H7 (cell line): ENCODE measurements around the gene GRIN1. TPM values are rescaled to one million over a fixed set of nuclear protein-coding genes. Genes with fewer than 3 reads are reported as not detected.
A peak's percentile ranks its signal among the peaks of the same experiment; 100 is the strongest.
"Not testable (repeated sequence)": the region's sequence is repeated elsewhere in the genome, so short reads cannot be mapped to it uniquely, and the experiment has no call there.

ENCODE experiments used
- DNase-seq: peaks from one replicate; pipeline ENCODE4 v3.0.0; 2012
- H3K27me3 ChIP-seq: 2 replicates; pipeline ENCODE4 v1.6.0; 2011; ENCODE audit warnings: mild to moderate bottlenecking, low read length; ENCODE audit not compliant: control insufficient read depth, insufficient read depth
- H3K36me3 ChIP-seq: replicated peaks from 2 replicates; pipeline ENCODE4 v1.5.1; 2011; ENCODE audit warnings: low read length; ENCODE audit not compliant: control insufficient read depth, insufficient read depth
- H3K4me3 ChIP-seq: 2 replicates; pipeline ENCODE4 v1.5.1; 2011; ENCODE audit warnings: low read depth, mild to moderate bottlenecking, control low read depth, low read length, moderate library complexity; ENCODE audit not compliant: insufficient read depth
- total RNA-seq: library from RNA; depleted of rRNA; stranded (reverse); fragments of >200 nt; shearing (Covaris generic); gene quantifications from 2 replicates; pipeline ENCODE4 v1.2.3, GENCODE V29; 2014

GRIN1 gene
- total RNA-seq, 1 experiment from 2014 or later, result 0.52 TPM

GRCh38 chr9:137116728-137117127 lies 22.2 kb upstream of the GRIN1 start:
- Histone ChIP-seq H3K4me3 (no peak overlapping the region), H3K27me3 (peaks cover 26% of the 10 kb centered on the region), H3K36me3 (no peaks in the 10 kb centered on the region)
- DNase-seq, result no peak

DNA sequence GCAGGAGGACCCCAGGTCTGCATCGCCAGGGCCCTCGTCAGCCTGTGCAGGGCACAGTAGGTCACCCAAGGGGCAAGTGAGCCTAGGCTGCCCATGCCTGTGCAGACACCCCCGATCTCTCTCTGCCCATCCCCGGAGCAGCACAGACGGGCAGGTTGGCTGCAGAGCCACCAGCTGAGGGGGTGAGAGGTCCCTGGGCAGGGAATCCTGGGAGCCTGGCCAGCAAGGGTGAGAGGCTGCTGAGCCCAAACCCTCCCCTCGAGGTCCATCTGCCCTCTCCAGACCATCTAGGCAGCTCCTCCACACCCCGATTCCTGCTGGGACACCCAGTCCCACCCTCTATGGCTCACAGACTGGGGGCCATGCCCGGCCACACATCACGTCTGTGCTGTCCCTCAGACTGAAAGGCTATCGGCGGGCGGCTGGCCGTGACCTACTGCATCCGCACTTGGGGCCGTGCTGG lies 21.7 kb upstream of the GRIN1 start:
- Histone ChIP-seq H3K36me3 (no peaks in the 10 kb centered on the region), H3K4me3 (no peak overlapping the region), H3K27me3 (peaks cover 26% of the 10 kb centered on the region)
- peak; percentile 44 for DNase-seq

- H3K27me3 ChIP-seq, result peaks cover 24% of the 10 kb centered on the region
These were observed 20.8 kb upstream of the GRIN1 start for GRCh38 chr9:137118092-137118603.

DNA sequence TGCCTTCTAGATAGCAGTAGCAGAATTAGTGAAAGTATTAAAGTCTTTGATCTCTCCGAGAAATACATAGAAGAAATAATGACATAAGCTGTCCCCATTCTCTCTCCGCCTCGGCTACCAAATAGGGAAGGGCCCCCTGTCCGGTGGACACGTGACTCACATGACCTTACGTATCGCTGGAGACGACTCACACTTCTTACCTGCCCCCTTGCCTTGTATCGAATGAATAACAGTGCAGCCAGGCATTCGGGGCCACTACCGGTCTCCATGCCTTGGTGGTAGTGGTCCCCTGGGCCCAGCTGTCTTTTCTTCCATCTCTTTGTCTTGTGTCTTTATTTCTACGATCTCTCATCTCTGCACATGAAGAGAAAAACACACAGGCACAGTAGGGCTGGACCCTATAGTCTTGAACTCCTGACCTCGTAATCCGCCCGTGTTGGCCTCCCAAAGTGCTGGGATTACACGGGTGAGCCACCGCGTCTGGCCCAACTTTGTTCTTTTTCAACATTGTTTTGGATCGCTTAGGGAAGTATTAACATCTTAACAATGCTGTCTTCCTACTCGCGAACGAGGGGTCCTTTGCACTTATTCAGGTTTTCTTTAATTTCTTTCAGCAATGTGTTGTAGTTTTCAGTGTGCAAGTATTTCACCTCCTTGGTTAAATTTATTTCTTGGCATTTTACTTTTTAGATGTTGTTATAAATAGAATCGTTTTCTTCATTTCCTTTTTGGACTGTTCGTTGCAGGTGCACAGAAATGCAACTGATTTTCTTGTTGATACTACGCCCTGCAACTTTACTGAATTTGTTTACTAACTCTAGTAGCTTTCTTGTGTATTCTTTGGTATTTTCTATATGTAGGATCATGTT lies 16.8 kb upstream of the GRIN1 start:
- not testable (repeated sequence) for H3K36me3 ChIP-seq, DNase-seq, H3K27me3 ChIP-seq, H3K4me3 ChIP-seq

More at GRCh38 chr9:137118092-137118603, 20.8 kb upstream of the GRIN1 start:
- H3K4me3 ChIP-seq, H3K36me3 ChIP-seq, DNase-seq: not testable (repeated sequence)

DNA sequence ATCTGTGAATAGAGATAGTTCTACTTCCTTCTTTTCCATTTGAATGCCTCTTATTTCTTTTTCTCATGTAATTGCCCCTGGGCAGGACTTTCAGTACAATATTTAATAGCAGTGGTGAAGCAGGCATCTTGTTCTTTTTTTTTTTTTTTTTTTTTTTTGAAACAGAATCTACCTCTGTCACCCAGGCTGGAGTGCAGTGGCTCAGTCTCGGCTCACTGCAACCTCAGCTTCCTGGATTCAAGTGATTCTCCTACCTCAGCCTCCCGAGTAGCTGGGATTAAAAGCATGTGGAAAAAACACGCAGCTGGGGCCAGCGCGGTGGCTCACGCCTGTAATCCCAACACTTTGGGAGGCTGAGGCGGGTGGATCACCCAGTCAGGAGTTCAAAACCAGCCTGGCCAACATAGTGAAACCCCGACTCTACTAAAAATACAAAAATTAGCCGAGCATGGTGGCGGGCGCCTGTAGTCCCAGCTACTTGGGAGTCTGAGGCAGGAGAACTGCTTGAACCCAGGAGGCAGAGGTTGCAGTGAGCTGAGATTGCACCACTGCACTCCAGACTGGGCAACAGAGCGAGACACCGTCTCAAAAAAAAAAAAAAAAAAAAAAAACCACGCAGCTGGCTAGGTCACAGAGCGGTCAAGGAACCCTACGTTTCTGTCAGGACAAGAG lies 16.0 kb upstream of the GRIN1 start:
- DNase-seq, H3K36me3 ChIP-seq, H3K27me3 ChIP-seq, H3K4me3 ChIP-seq: not testable (repeated sequence)

DNA sequence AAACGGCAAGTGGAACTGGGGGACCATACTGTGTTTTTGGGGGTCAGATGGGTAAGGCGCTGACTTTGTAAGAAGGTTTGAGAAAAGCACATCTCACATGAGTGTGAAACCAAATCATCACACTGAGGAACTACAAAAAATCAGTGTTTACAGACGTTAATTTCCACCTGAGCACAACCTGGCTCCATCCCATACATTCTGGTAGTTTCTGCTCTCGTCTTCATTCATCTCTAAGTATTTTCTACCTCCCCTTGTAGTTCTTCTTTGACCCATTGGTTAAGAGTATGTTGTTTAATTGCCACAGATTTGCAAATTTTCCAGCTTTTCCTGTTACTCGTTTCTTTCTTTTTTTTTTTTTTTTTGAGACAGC lies 15.5 kb upstream of the GRIN1 start:
- no peak for DNase-seq
- no peak overlapping the region for H3K4me3 ChIP-seq
- H3K27me3 ChIP-seq, result no peaks in the 10 kb centered on the region
- no peaks in the 10 kb centered on the region for H3K36me3 ChIP-seq

GRCh38 chr9:137123952-137124462 lies 14.9 kb upstream of the GRIN1 start:
- not testable (repeated sequence) for H3K4me3 ChIP-seq, DNase-seq, H3K36me3 ChIP-seq, H3K27me3 ChIP-seq

DNA sequence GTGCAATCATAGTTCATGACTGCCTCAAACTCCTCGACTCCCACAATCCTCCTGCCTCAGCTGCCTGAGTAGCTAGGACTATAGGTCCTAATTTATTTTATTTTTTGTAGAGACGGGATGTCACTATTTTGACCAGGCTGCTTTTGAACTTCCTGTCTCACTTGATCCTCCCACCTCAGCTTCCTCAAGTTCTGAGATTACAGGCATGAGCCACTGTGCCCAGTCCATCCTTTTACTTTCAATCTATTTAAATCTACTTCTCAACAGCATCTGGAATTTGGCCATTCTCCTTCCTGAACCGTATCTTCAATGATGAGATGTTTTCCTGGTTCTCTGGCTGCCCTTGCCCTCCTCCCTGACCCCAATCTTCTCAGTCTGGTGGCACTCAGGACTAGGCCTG lies 12.2 kb upstream of the GRIN1 start:
- DNase-seq, result no peak
- Histone ChIP-seq H3K36me3 (no peaks in the 10 kb centered on the region), H3K4me3 (no peak overlapping the region), H3K27me3 (peaks cover 8% of the 10 kb centered on the region)

DNA sequence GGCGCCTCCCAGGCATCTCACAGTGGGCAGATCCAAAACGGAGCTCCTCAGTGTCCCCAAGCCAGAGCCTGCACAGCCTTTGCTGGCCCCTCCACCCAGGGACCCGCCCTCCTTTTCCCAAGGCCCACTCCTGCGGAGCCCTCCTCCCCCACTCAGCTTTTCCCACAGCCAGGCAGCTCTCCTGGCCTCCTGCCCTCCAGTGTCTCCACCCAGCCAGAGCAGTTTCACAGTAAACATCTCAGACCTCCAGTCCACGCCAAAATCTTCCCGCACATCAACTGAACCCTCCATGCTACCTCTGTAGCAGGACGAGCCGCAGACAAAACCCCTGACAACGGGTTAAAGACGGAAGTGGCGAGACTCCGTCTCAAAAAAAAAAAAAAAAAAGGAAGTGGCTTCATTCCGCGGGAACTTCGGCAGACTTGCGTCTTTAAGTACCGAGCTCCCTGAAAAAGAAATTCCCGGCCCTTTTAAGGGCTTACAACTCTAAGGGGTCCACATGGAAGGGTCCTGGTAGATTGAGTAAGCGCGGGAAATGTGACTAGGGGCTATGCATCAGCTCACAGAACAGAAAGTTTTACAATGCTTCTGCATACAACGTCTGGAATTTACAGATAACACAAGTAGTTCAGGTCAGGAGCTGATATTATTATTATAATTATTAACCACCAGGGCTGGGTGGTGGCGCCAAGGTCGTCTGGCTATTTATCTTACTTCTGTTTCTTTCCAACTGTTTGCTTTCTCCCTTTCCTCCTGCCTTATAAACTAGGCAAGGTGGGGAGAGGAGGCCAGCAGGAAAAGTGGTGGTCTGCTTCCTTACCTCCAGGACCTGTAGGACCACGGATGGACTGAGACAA lies 11.4 kb upstream of the GRIN1 start:
- Histone ChIP-seq H3K4me3 (no peak overlapping the region), H3K27me3 (peaks cover 8% of the 10 kb centered on the region), H3K36me3 (no peaks in the 10 kb centered on the region)
- peak; percentile 23 for DNase-seq

DNA sequence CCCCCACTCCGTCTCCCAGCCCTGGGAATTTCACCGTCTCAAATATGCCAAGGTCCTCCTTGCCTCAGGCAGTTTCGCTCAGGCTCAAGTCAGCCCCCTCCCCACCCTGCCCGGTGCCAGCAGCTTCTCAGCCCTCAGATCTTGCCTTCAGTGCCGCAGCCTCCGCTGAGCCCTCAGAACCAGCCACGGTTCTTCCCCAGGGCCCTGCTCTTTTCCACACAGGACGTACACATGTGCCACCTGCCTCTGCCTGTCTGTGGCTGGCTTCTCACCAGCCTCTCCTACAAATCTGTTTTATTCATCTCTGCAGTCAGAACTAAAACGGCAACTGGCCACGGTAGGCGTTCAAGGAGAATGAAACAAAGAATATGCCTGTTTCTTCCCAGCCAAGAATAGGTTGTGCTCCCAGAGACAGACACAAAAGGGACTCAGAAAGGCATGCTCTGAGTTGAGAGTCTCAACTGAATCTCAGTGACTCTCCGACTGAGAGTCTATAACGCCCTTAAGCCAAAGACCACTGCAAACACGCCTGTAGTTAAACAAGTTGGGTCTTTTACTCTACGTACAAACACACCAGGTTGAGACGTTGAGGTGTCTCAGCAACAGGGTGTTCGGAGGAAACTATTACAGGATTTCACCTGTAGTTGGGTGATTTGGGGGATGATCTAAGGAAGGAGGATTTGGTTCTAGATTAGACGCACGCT lies 10.6 kb upstream of the GRIN1 start:
- peak; percentile 51 for DNase-seq
- no peak overlapping the region; the same call in 1 of the 2 replicates for H3K4me3 ChIP-seq
- H3K36me3 ChIP-seq, result no peaks in the 10 kb centered on the region
- H3K27me3 ChIP-seq, result peaks cover 8% of the 10 kb centered on the region

- Histone ChIP-seq H3K4me3 (peak overlapping the region; percentile 81), H3K27me3 (peaks cover 8% of the 10 kb centered on the region), H3K36me3 (no peaks in the 10 kb centered on the region)
- DNase-seq, result peak; percentile 72
These were observed 10.0 kb upstream of the GRIN1 start for GRCh38 chr9:137128862-137129455.

DNA sequence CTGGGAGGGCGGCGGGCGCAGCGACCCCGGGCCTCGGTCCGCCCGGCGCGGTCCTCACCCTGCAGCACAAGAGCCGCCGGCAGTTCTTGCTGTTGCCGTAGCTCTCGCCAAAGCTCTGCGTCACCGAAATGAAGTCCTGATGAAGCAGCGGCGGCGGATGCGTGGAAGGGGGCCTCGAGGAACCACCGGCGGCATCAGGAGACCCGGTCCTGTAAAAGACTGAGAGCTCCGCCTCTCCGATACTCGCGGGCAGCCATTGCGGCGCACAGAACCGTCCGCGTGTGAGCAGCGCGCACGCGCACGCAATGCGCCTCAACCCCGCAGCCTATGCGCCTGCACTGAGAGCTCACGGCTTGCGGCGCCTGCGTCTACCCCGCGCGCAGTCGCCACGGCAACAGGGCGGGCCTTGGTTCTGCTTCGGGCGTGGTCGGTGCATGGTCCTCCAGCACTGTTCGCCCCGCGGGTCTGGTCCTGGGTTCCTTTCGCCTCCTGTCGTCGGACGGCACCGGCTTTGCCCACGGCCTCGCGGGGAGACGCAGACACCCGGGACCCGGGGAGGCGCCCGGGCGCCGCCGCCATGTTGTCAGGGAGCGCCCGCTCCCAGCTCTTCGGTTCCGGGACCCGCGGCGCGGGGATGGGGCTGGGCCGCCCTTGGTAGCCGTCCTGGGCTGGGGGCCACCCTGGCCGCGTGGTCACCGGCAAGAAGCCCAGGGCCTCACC lies 9.3 kb upstream of the GRIN1 start:
- peak; percentile 98 for DNase-seq
- Histone ChIP-seq H3K27me3 (peaks cover 8% of the 10 kb centered on the region), H3K4me3 (peak overlapping the region; percentile 81), H3K36me3 (no peaks in the 10 kb centered on the region)
